H1 (cell line): Measurements from ENCODE around the gene AK2.

Experiments used
- CHD2 ChIP-seq: IDR thresholded peaks from 2 replicates; pipeline ENCODE4 v1.6.1; 2012; ENCODE audit warnings: low read length, improper control_type of control experiment
- CREB1 ChIP-seq: IDR thresholded peaks from 2 replicates; pipeline ENCODE4 v1.6.1; 2012; ENCODE audit warnings: inconsistent platforms
- GTF2F1 ChIP-seq: IDR thresholded peaks from 2 replicates; pipeline ENCODE4 v1.6.1; 2012; ENCODE audit warnings: low read depth, low read length, improper control_type of control experiment, borderline replicate concordance
- JUND ChIP-seq: IDR thresholded peaks from 2 replicates; pipeline ENCODE4 v1.6.1; 2011; ENCODE audit warnings: mild to moderate bottlenecking, improper control_type of control experiment, low read length
- KDM1A ChIP-seq: fragments of 200-600, 300-600 bp; sonication (generic); IDR thresholded peaks from 2 replicates; pipeline ENCODE4 v1.7.1; 2016; ENCODE audit warnings: mild to moderate bottlenecking, low read length, borderline replicate concordance
- POLR2A ChIP-seq, 2 experiments: IDR thresholded peaks; 1 replicate in 1 of 2; 2 replicates in 1 of 2; pipeline ENCODE4 v1.6.1; 2011; ENCODE audit warnings: low read depth in 2 of 2, low read length in 2 of 2, mild to moderate bottlenecking in 2 of 2; ENCODE audit errors: control extremely low read depth in 1 of 2
- RNF2 ChIP-seq: fragments of 200-900, 300-1000 bp; sonication (generic); IDR thresholded peaks from 2 replicates; pipeline ENCODE4 v1.7.1; 2016; ENCODE audit warnings: borderline replicate concordance, low read depth, mild to moderate bottlenecking, antibody characterized with exemption, low read length; ENCODE audit not compliant: poor library complexity, severe bottlenecking; ENCODE audit errors: missing control alignments
- SIX5 ChIP-seq: IDR thresholded peaks from 2 replicates; pipeline ENCODE4 v1.6.1; 2011; ENCODE audit warnings: mild to moderate bottlenecking, low read depth, low read length
- YY1 ChIP-seq: IDR thresholded peaks from 2 replicates; pipeline ENCODE4 v1.6.1; 2011; ENCODE audit warnings: low read depth, mild to moderate bottlenecking, low read length
- TF ChIP-seq, protein P1 (sequence below), 3 experiments: IDR thresholded peaks; 1 replicate in 2 of 3; 2 replicates in 1 of 3; pipeline versions ENCODE4 v1.5.1 to v1.6.1; 2011; ENCODE audit warnings: low read length in 3 of 3, mild to moderate bottlenecking in 3 of 3, inconsistent platforms in 2 of 3, low read depth in 1 of 3, moderate library complexity in 1 of 3; ENCODE audit not compliant: insufficient read depth in 1 of 3; ENCODE audit errors: control extremely low read depth in 1 of 3

GRCh38 chr1:33065301-33065700 is 28.6 kb upstream of the AK2 start:
- TF ChIP-seq CHD2 (no peak), YY1 (no peak), POLR2A (IDR thresholded peaks at IDR 0.05; ENCODE audit: control extremely low read depth in 1 of 2, low read depth in 2 of 2, low read length in 2 of 2) (no peak), JUND (no peak), KDM1A (no peak), CREB1 (no peak), RNF2 (no peak), GTF2F1 (no peak), SIX5 (no peak)
- TF ChIP-seq, protein P1, sequence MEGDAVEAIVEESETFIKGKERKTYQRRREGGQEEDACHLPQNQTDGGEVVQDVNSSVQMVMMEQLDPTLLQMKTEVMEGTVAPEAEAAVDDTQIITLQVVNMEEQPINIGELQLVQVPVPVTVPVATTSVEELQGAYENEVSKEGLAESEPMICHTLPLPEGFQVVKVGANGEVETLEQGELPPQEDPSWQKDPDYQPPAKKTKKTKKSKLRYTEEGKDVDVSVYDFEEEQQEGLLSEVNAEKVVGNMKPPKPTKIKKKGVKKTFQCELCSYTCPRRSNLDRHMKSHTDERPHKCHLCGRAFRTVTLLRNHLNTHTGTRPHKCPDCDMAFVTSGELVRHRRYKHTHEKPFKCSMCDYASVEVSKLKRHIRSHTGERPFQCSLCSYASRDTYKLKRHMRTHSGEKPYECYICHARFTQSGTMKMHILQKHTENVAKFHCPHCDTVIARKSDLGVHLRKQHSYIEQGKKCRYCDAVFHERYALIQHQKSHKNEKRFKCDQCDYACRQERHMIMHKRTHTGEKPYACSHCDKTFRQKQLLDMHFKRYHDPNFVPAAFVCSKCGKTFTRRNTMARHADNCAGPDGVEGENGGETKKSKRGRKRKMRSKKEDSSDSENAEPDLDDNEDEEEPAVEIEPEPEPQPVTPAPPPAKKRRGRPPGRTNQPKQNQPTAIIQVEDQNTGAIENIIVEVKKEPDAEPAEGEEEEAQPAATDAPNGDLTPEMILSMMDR (IDR thresholded peaks at IDR 0.05; ENCODE audit: control extremely low read depth in 1 of 3, insufficient read depth in 1 of 3, low read depth in 1 of 3, low read length in 3 of 3): no peak
